GM18868 (cell line): ENCODE measurements around the gene IMMP2L.
A peak's percentile ranks its signal among the peaks of the same experiment; 100 is the strongest.
"Not testable (repeated sequence)": the region's sequence is repeated elsewhere in the genome, so short reads cannot be mapped to it uniquely, and the experiment has no call there.

Experiments used
- ATAC-seq: cut with Tn5 transposase; IDR thresholded peaks from one replicate; pipeline ENCODE4 v1.9.1; 2021; ENCODE audit warnings: mild to moderate bottlenecking, moderate library complexity; ENCODE audit not compliant: unreplicated experiment

Gene IMMP2L

DNA sequence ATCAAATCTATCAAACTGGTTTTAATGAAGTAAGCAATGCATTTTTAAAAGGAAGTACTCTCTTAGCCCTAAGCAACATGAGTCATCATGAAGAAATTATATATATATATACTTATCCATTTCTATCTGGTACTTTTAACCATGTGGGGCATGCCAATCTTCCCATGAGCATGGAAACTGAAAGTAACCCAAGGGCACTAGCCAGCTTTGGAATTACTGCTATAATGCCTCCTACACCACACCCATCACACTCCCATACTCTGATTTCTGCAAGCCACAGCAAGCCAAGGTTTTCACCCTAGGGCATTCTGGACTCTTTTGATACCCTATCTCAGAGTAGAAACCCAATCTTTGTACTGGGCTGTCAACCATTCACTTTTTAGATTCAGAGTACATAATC is 204.6 kb downstream of the IMMP2L start:
- ATAC-seq = no peak

DNA sequence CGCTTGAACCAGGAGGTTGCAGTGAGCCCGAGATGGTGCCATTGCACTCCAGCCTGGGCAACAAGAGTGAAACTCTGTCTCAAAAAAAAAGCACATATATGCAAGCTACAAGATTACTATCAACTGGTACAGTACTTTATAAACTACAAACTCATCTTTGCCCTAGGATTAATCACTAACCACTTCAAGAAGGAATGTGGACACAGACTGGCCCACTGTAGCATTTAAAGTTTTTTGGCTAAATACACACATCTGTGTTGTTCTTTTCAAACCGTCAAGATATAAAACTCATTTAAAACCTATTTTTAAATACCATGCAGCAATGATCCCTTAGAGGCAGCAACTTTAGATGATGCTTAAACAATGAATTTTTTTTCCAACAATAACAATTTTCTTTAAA is 205.4 kb downstream of the IMMP2L start:
- ATAC-seq = no peak

DNA sequence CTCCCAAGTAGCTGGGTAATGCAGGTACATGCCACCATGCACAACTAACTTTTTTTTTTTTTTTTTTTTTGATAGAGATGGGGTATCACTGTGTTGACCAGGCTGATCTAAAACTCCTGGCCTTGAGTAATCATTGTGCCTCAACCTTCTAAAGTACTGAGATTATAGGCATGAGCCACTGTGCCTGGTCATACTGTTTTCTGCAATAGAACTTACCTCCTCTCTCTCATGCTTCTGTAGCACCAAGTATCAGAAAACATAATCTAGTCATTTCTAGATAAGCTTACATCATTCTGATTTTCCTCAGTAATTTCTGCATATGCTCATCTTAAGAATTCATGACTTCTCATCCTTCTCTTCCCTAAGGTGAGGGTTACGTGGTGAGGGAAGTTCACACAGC is 210.0 kb downstream of the IMMP2L start:
- ATAC-seq = peak; percentile 40

DNA sequence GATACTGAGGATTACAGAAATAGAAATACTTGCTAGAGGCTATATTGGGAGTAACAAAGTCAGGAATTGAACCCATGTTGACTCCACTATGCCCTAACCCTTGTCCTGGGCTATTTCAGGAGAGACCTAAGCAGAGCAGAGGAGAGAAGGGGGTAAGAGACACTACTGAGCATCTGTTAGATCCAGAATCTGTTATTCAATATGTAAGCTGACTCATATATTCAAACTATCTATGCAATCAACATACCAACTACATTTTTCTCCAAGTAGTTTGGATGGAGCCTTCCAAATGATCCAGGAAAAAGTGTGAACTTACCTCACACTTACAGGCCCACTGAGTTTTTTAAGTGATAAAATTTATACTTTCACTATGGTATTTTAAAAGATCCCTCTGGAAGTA is 216.1 kb downstream of the IMMP2L start:
- ATAC-seq = no peak

DNA sequence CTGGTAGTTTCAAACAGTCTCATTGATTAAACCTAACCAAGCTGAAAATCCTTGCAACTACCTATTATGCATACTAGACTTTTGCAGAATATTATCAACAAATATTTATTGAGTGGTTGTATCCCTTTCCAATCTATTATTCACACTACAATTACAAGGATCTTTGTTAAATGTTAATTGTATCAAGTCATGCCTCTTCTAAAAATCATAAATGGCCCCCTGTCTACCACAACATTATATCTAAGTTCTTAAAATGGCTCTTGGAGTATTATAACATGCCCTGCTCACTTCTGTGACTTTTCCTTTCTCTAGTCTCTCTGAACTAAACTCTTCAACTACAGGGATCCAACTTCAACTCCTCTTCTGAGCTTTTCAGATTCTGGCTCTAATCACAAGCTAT is 219.3 kb downstream of the IMMP2L start:
- ATAC-seq = no peak

DNA sequence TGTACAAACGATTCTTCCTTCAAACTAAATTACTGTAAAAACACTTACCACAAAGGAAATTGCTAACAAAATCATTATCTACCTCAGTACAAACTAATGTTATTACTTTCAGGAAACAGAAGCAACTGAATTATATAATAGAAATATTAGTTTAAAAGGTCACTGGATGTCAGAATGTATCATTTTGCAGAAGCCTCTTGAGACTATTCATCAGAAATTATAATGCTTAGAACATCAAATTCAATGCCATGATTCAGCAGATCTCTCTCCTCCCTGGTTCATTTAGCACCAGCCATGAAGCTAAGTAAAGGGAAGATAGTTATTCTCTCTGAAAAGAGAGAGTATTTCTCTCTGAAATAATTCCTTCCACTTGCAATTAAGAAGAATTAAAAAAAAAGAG is 223.3 kb downstream of the IMMP2L start:
- no peak for ATAC-seq

DNA sequence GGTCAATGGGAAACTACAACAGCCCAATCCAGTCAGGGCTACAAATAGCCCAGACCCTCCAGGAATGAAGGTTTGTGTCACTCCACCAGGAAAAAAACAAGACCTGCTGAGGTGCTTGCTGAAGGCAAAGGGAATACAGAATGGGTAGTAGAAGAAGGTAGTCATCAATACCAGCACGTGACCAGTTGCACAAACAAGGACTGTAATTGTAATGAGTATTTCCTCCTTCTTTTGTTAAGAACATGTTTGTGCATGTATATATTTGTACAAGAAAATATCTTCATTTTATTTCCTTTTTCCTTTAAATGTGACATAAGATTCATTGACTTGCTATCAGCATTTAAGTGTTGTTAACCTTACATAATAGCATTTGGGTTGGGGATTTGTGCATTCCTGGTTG is 229.3 kb downstream of the IMMP2L start:
- ATAC-seq = no peak

DNA sequence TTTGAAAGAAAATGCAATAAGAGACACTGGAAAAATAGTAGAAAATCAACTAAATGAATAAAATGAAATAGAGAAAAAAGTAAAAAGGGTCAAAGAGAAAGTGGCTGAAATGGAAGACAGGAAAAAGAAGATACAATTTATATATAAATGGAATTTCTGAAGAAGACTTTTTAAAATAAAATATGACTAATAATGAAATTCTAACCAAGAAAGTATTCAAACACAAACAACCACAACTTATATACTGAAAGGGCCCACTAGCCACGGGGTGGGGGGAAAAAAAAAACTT is 232.1 kb downstream of the IMMP2L start:
- ATAC-seq = no peak

DNA sequence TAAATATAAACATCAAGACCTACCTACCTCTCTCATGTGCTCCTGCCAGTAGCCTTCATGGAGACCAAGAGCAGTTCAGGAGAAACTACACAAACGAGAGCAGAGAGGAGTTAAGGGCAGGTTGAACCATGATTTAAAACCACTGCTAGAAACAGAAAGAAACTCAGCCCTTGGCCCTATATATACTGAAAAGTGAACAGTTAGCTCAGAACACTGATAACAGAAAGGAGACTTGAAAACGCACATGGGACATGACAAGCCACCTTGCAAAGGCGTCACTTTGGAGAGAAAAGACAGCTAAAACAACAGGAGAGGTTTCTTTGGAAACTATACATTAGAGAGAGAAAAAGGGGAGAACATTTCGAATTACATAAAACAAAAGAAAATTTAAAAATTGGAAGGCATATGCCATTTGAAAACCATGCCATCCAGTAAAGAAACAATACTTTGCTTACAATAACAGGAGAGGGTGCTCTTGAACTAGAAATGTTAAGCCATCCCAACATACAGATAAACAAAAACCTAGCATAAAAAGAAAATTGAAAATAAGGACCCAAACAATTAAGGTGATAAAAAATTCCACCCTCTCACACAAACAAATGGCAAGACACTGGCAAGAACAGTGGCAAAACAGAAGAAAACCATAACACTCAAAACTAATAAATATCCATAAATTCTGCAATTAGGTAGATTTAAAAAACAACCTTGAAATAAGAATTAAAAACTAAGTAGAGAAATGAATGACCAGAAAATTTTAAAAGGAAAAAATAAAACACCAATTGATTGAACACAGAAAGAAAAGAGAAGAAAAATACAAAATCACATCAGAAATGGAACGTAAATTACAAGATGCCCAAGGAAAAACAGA is 232.7 kb downstream of the IMMP2L start:
- peak; percentile 72 for ATAC-seq

DNA sequence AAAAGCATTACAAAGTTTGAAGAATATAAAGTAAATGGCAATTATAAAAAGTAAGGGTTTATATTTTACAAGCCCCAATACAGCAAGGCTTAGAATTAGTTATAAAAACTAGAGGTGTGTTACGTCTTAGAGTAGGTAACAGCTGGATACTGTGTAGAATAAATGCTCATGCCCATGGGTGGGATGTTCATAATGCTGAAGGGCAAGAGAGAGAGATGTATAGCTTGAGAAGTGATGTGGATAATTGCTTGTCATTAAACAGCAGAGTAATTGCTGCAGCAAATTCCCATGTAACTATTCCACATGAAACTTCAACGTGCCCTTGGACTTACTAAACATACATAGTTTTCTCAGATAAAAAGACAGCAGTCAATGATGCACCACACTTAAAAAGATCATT is 233.8 kb downstream of the IMMP2L start:
- no peak for ATAC-seq

DNA sequence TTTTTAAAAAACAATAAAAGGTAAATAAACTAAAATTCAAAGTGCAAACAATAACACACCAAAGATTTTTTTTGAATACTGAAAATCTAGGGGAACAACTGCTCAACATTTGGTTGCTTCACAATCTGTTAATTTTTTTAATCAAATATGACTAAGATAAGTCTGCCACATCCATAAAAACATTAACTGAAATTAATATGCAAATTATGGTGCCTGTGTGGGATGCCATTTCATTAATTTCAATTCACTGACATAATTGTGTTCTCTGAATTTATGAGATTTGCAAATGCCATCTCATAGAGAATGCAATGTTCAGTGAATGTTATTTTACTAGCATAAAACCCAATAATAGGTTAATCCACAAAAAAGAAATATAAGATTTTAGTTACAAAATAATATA is 237.5 kb downstream of the IMMP2L start:
- ATAC-seq = no peak

DNA sequence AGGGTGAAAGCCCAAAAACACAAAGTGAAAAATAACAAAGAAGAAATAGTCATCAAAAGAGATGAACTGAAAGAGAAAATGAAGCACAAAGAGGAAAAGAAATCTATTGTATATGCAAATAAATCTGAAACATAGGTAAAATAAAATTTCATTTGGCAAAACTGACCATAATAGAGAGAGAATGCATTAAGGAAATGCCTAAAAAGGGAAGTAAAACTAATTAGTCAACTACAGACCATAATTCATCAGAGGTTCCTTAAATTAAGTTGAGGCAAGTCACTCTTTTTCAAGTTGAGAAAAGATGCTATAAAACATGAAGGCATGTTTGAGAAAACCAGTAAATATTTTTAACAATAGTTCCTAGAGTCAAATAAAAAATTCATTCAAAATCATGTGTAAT is 238.1 kb downstream of the IMMP2L start:
- peak; percentile 58 for ATAC-seq

DNA sequence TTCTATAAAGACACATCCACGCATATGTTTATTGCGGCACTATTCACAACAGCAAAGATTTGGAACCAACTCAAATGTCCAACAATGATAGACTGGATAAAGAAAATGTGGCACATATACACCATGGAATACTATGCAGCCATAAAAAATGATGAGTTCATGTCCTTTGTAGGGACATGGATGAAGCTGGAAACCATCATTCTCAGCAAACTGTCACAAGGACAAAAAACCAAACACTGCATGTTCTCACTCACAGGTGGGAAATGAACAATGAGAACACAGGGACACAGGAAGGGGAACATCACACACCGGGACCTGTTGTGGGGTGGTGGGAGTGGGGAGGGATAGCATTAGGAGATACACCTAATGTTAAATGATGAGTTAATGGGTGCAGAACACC is 238.6 kb downstream of the IMMP2L start:
- ATAC-seq = not testable (repeated sequence)

DNA sequence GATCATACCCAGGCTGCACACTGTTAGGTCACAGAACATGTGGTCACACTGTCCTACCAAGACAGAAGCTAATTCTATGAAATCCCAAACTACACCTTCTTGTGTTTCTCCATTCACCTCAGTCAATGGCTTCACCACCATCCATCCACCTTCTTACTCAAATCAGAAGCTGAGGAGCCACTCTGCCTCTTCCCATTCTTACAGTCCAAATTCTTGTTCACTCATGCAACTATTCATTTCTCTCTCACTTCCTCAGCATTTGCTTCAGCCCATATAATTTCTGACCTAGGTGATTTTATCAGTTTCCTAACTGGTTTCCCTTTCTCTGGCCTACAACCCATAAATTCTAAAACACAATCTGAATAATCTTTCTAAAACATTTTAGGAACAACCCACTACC is 242.2 kb downstream of the IMMP2L start:
- peak; percentile 61 for ATAC-seq

DNA sequence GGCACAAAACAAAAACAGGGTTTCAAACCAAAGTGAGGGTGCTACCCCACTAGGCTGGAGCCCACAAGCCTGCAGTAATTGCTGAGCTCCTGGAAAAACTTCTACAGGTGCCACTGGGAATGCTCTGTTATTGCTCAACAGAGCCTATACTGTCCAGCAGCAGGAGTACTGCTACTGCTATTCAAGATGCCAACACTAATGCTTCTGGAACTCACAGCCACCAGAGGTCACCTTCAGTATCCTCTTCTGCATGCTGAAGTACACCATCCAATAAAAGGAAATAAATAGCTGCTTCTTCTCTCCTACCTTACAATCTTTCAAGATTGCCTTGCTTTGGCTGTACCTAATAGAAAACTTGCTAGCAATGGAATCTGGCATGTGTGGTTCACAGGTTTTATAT is 249.3 kb downstream of the IMMP2L start:
- no peak for ATAC-seq

DNA sequence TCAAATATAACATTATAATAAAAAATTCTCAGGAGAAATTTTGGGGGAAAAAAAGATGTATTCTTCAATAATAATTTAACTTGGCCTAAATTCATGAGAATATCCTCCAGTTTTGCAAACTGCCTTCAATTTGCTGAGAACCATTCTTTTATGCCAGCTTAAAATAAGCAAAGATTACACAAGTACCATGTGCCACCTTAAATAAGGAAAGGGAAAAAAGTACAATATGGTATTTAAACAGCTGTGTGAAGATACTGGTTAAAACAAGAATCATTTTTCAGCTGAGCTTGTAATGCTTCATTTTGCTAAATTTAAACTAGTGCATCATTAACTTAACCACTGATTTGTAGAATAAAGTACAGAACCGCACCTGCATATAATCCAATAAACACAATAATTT is 253.6 kb downstream of the IMMP2L start:
- no peak for ATAC-seq

DNA sequence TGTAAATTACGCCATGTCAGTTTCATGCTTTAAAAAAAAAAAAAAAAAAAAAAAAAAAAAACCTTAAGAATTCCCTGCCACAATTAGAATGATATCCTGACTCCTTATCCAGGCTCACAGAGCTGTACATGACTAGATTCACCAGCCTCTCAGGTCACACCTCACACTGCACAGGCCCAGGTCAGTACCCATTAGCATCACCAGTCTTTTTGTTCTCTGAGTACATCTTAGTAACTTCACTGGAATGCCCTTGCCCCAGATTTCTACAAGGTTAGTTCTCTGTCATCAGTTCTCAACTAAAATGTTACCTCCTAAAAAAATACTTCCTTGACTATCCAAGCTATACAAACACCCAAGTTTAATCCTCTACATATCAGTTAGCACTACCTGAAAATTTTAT is 260.4 kb downstream of the IMMP2L start:
- no peak for ATAC-seq

DNA sequence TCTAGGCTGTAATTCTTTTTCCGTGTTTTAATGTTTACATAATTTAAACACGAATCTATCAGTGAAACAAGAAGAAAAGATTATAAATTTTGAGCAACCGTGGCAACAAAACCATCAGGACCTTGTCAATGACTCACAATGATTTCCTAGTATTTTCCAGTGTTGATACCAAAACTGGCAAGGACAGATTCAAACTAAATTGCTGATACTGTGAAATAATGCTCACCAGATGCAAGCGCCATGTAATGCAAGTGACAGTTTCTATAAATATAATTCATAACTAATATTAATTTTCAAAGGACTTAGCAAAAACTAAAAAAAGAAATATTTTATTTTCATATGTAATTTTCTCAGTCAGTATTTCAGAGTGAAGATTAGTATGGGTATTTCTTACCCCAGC is 267.8 kb downstream of the IMMP2L start:
- ATAC-seq = no peak

DNA sequence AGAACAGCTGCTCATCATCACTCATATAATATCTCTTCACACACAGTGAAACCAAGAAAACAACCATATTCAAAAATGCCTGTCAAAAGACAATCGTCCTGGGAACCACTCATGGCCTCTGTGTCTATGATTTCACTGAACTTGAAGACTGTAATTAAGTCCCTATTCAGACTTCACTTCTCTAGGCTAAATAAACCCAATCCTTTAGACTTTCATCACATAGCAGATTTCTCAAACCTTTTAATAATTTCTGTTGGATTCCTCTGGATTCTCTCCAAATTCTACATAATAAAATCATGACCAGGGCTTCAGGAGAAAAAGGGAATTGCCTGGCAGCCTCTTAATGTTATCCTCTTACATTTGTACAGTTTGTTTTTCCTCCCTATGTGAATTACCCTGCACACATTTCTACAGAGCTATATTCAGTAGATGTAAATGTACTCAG is 270.2 kb downstream of the IMMP2L start:
- ATAC-seq = no peak

DNA sequence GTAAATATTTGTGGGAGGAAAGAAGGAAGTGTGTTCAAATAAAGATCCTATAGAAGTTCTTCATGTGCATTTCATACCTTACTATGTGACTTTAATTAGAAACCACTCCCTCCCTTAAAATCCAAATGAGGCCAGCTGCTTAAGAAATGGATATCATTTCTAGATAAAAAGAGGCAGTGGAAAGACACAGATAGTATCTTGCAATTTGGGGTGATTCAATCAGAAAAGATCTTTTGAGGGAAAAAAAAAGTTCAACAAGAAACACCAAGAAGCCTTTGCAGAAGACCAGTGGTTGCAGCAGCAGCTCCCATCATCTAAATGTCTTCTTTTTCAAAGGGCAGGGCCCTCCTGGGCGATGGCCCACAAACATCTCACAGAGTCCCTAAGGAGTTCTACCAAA is 271.3 kb downstream of the IMMP2L start:
- no peak for ATAC-seq

DNA sequence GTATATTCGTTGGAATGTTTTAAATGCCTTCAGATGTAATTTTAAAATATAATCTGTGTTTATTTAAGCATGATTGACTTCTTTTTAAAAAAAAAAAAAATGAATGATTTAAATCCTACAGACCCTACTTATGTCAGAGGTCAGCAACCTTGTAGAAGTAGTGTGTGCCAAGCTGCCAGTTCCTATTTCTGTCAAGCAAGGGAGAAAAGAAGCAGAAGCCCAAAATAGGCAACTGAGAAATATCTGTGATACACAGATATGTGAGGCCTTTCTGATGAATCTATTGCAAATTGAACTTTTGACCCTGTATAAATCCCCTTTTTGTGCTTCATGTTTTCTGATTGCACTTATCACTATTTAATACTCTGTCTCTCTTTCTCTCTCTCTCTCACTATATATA is 271.9 kb downstream of the IMMP2L start:
- no peak for ATAC-seq

DNA sequence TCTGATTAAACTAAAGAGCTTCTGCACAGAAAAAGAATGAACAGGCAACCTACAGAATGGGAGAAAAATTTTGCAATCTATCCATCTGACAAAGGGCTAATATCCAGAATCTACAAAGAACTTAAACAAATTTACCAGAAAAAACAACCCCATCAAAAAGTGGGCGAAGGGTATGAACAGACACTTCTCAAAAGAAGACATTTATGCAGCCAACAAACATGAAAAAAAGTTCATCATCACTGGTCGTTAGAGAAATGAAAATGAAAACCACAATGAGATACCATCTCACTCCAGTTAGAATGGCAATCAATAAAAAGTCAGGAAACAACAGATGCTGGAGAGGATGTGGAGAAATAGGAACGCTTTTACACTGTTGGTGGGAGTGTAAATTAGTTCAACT is 273.9 kb downstream of the IMMP2L start:
- ATAC-seq = not testable (repeated sequence)

DNA sequence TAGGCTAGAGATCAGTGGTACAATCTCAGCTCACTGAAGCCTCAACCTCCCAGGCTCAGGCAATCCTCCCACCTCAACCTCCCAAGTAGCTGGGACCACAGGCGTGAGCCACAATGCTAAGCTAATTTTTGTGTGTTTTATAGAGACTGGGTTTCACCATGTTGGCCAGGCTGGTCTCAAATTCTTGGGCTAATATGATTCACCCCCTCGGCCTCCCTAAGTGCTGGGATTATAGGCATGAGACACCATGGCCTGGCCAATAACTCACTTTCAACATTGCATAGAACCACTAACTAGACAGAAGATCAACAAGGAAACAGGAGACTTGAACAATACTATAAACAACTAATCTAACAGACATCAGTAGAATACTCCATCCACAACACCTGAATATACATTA is 279.7 kb downstream of the IMMP2L start:
- no peak for ATAC-seq
